Body of pancreas (tissue), 4 donors: Measurements from ENCODE around the gene TEF.

ENCODE experiments used
- POLR2A ChIP-seq, 3 donors: fragments of 450-650 bp; IDR thresholded peaks; one replicate each; pipeline ENCODE4 v1.6.1; 2016; ENCODE audit warnings: antibody characterized with exemption in 3 of 3, mild to moderate bottlenecking in 2 of 3
- TF ChIP-seq, protein P1 (sequence below), 7 experiments: fragments of 450-650 bp in 4 of 7; fragments of 200-600 bp in 3 of 7; sonication (generic) in 3 of 7; IDR thresholded peaks; one replicate each; pipeline ENCODE4 v1.5.1; 2016 to 2019; ENCODE audit warnings: antibody characterized with exemption in 7 of 7

DNA sequence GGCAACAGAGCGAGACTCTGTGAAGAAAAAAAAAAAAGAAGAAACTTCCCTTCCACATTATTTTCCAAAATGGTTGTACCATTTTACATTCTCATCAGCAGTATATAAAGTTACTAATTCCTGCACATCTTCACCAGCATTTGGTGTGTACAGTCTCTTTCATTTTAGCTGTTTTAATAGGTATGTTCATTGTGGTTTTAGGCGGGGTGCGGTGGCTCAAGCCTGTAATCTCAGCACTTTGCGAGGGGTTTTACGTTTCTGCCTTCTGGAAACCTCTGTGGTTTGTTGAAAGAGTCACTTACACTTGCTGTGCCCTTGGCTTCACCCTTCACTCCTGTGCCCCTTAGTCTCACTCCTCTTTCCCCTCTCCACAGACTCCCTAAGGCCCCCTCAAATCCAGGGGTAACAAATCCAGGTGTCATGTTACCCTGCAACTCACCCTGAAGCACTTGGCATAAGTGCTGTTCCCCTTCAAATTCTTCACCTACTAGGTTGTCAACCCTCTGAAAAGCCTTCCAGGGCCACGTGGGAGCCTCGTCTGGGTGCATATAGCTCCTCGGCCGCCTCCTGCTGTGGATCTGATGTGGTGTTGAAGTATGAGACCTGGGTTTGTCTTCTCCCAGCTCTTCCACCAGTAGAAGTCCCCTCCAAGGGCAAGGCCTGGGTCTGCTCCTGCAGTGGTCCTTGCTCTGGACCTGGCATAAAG lies 44.1 kb downstream of the TEF start:
- TF ChIP-seq, protein P1, sequence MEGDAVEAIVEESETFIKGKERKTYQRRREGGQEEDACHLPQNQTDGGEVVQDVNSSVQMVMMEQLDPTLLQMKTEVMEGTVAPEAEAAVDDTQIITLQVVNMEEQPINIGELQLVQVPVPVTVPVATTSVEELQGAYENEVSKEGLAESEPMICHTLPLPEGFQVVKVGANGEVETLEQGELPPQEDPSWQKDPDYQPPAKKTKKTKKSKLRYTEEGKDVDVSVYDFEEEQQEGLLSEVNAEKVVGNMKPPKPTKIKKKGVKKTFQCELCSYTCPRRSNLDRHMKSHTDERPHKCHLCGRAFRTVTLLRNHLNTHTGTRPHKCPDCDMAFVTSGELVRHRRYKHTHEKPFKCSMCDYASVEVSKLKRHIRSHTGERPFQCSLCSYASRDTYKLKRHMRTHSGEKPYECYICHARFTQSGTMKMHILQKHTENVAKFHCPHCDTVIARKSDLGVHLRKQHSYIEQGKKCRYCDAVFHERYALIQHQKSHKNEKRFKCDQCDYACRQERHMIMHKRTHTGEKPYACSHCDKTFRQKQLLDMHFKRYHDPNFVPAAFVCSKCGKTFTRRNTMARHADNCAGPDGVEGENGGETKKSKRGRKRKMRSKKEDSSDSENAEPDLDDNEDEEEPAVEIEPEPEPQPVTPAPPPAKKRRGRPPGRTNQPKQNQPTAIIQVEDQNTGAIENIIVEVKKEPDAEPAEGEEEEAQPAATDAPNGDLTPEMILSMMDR (IDR thresholded peaks at IDR 0.05) = no peak
- TF ChIP-seq POLR2A (IDR thresholded peaks at IDR 0.05) = no peak
